A549 (cell line): Measurements from ENCODE around the gene CEACAM16. TPM values are rescaled to one million over a fixed set of nuclear protein-coding genes. Genes with fewer than 3 reads are reported as not detected.
A peak's percentile ranks its signal among the peaks of the same experiment; 100 is the strongest.

Experiments
- CBX8 ChIP-seq: fragments of 200-600 bp; sonication (generic); IDR thresholded peaks from 2 replicates; pipeline ENCODE4 v1.6.1; 2016
- CHD4 ChIP-seq: fragments of 200-600 bp; sonication (generic); IDR thresholded peaks from 2 replicates; pipeline ENCODE4 v1.6.1; 2016; ENCODE audit warnings: antibody characterized with exemption, mild to moderate bottlenecking, borderline replicate concordance
- E2F6 ChIP-seq: IDR thresholded peaks from 2 replicates; pipeline ENCODE4 v1.6.1; 2012; ENCODE audit warnings: low read depth, borderline replicate concordance
- EHF ChIP-seq: fragments of 250-450 bp; sonication (Bioruptor Pico); IDR thresholded peaks from 2 replicates; pipeline ENCODE4 v1.5.0; 2020; ENCODE audit warnings: mild to moderate bottlenecking
- ELK1 ChIP-seq: fragments of 150-350 bp; IDR thresholded peaks from 2 replicates; pipeline ENCODE4 v1.6.1; 2014; ENCODE audit warnings: low read depth, mild to moderate bottlenecking, low read length
- FOSB ChIP-seq: fragments of 250-450 bp; sonication (Bioruptor Pico); IDR thresholded peaks from 2 replicates; pipeline ENCODE4 v1.5.0; 2020; ENCODE audit warnings: mild to moderate bottlenecking, moderate library complexity
- FOSL2 ChIP-seq, 2 experiments: fragments of 450-650 bp in 1 of 2; fragments of >200 bp in 1 of 2; sonication (Bioruptor Twin) in 1 of 2; formaldehyde crosslinking; IDR thresholded peaks; 2 replicates each; pipeline versions ENCODE4 v1.5.0 to v1.6.1; 2016 to 2020; ENCODE audit warnings: mild to moderate bottlenecking in 1 of 2, moderate library complexity in 1 of 2
- FOXS1 ChIP-seq: fragments of 250-450 bp; sonication (Bioruptor Pico); IDR thresholded peaks from 2 replicates; pipeline ENCODE4 v1.5.0; 2020; ENCODE audit warnings: mild to moderate bottlenecking, moderate library complexity
- HDAC2 ChIP-seq: fragments of 200-600 bp; sonication (generic); IDR thresholded peaks from 2 replicates; pipeline ENCODE4 v1.6.1; 2016
- HOXB13 ChIP-seq: fragments of 250-450 bp; sonication (Bioruptor Pico); IDR thresholded peaks from 2 replicates; pipeline ENCODE4 v1.5.0; 2020; ENCODE audit warnings: low read depth, mild to moderate bottlenecking, moderate library complexity
- KDM5A ChIP-seq: fragments of 200-600 bp; sonication (generic); IDR thresholded peaks from 2 replicates; pipeline ENCODE4 v1.6.1; 2016; ENCODE audit warnings: antibody characterized with exemption, mild to moderate bottlenecking
- MAZ ChIP-seq: fragments of 150-350 bp; IDR thresholded peaks from 2 replicates; pipeline ENCODE4 v1.6.1; 2014; ENCODE audit warnings: antibody characterized with exemption, low read depth, low read length, borderline replicate concordance
- MYC ChIP-seq: IDR thresholded peaks from 2 replicates; pipeline ENCODE4 v1.6.1; 2012; ENCODE audit warnings: mild to moderate bottlenecking, inconsistent platforms, low read length, improper control_type of control experiment, borderline replicate concordance
- NPAS2 ChIP-seq: fragments of 250-450 bp; sonication (Bioruptor Pico); IDR thresholded peaks from 2 replicates; pipeline ENCODE4 v1.8.0; 2022; ENCODE audit warnings: mild to moderate bottlenecking, moderate library complexity, borderline replicate concordance
- NR3C1 ChIP-seq: fragments of >200 bp; sonication (Bioruptor Twin); formaldehyde crosslinking; IDR thresholded peaks from 3 replicates; pipeline ENCODE4 v1.6.1; 2017
- PHF8 ChIP-seq: fragments of 200-600 bp; sonication (generic); IDR thresholded peaks from 2 replicates; pipeline ENCODE4 v1.6.1; 2016; ENCODE audit warnings: low read depth, mild to moderate bottlenecking, antibody characterized with exemption, moderate library complexity, borderline replicate concordance
- RARB ChIP-seq: fragments of 250-450 bp; sonication (Bioruptor Pico); IDR thresholded peaks from 2 replicates; pipeline ENCODE4 v1.8.0; 2021; ENCODE audit warnings: mild to moderate bottlenecking, moderate library complexity
- RCOR1 ChIP-seq: fragments of 150-350 bp; IDR thresholded peaks from 2 replicates; pipeline ENCODE4 v1.6.1; 2014; ENCODE audit warnings: antibody characterized with exemption, low read length, low read depth
- RFX5 ChIP-seq: fragments of 450-650 bp; IDR thresholded peaks from 2 replicates; pipeline ENCODE4 v1.7.1; 2014; ENCODE audit warnings: antibody characterized with exemption, mild to moderate bottlenecking, moderate library complexity
- RNF2 ChIP-seq: fragments of 200-600 bp; sonication (generic); IDR thresholded peaks from 2 replicates; pipeline ENCODE4 v1.6.1; 2016; ENCODE audit warnings: low read depth, mild to moderate bottlenecking, antibody characterized with exemption, moderate library complexity, borderline replicate concordance
- TFCP2L1 ChIP-seq: fragments of 250-450 bp; sonication (Bioruptor Pico); IDR thresholded peaks from 2 replicates; pipeline ENCODE4 v1.5.0; 2021; ENCODE audit warnings: mild to moderate bottlenecking
- ZFP36 ChIP-seq: fragments of 450-650 bp; IDR thresholded peaks from 2 replicates; pipeline ENCODE4 v1.6.1; 2014; ENCODE audit warnings: borderline replicate concordance; ENCODE audit not compliant: partially characterized antibody
- polyA plus RNA-seq, 4 experiments: library from polyadenylated mRNA; depleted of rRNA in 3 of 4; stranded (reverse); fragments of >200 nt; fragmentation: RNase III in 1 of 4; extraction: RNeasy Plus Mini Kit Qiagen cat#74134 plus additional on column Dnase treatment in 1 of 4; gene quantifications; 2 replicates in 3 of 4; 3 replicates in 1 of 4; pipeline ENCODE4 v1.2.3, GENCODE V29; 2011 to 2017
- TF ChIP-seq, protein P1 (sequence below): fragments of 250-450 bp; sonication (Bioruptor Pico); IDR thresholded peaks from 2 replicates; pipeline ENCODE4 v1.5.0; 2020; ENCODE audit warnings: low read depth, mild to moderate bottlenecking, moderate library complexity
- TF ChIP-seq, protein P2 (sequence below): IDR thresholded peaks from 2 replicates; pipeline ENCODE4 v1.6.1; 2012
- TF ChIP-seq, protein P3 (sequence below): fragments of 200-600 bp; sonication (generic); IDR thresholded peaks from 2 replicates; pipeline ENCODE4 v1.6.1; 2016; ENCODE audit warnings: antibody characterized with exemption, mild to moderate bottlenecking, moderate library complexity
- TF ChIP-seq, protein P4 (sequence below): fragments of >200 bp; sonication (Bioruptor Twin); formaldehyde crosslinking; IDR thresholded peaks from 3 replicates; pipeline ENCODE4 v1.5.1; 2016

CEACAM16 gene
- polyA plus RNA-seq, 2 of the 4 experiments (the other 2 are of a cell fraction) = not detected

DNA sequence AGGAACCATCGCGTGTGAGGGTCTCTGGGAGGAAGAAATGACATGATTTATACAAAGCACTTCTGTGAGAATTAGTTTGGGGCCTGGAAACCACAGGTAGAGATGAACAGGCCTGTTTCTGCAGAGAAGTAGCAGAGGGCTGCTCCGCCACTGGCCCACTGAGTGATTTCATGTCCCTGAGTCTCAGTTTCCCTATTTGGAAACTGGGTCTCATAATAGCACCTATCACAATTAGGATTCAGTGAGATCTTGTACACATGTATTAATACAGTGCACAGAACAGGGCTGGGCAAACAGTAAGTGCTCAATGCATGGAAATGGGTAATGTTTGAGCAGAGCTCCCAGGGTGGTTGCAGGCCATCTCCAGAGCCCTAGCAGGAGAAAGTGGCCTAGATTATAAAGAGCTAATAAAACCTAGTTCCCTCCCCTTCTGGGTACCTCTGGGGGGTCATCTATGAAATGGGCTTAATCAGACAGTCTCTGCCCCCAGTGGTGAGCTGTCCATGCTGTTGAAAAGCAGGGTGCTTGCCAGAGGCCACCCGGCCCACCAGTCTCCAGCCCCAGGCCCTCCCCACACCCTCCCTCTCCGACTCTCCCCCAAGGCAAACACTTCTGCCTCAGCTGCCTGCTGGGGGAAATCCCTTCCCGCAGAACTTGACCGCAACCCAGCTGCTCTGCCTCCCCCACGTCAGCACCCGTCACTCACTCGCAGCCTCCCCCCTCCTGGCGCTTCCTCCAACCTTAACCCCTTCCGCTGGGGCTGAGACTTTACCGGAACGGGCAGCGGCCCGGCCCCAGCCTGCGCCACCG is 54.1 kb downstream of the CEACAM16 start (continued):
- TF ChIP-seq, protein P1, sequence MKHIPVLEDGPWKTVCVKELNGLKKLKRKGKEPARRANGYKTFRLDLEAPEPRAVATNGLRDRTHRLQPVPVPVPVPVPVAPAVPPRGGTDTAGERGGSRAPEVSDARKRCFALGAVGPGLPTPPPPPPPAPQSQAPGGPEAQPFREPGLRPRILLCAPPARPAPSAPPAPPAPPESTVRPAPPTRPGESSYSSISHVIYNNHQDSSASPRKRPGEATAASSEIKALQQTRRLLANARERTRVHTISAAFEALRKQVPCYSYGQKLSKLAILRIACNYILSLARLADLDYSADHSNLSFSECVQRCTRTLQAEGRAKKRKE (CRISPR knock-in tag) = peak; percentile 99
- TF ChIP-seq NR3C1 (no peak), RFX5 (no peak), HOXB13 (CRISPR knock-in tag) (peak; percentile 78; the same call in 1 of the 2 replicates), PHF8 (no peak), TFCP2L1 (CRISPR knock-in tag) (peak; percentile 90; the same call in 1 of the 2 replicates), FOXS1 (CRISPR knock-in tag) (no peak), KDM5A (no peak), NPAS2 (CRISPR knock-in tag) (no peak), MYC (no peak; the same call in 1 of the 2 replicates), ELK1 (no peak), RNF2 (no peak), HDAC2 (no peak), MAZ (peak; percentile 75), CBX8 (no peak), FOSL2 (IDR thresholded peaks at IDR 0.05) (peak; percentile 44; the same call in 1 of the 2 replicates), FOSL2 (CRISPR knock-in tag; IDR thresholded peaks at IDR 0.05) (peak; percentile 79), RCOR1 (no peak), CHD4 (no peak), EHF (CRISPR knock-in tag) (no peak; the same call in 1 of the 2 replicates), RARB (CRISPR knock-in tag) (peak; percentile 79; the same call in 1 of the 2 replicates), E2F6 (0 out of 2 replicates have a peak, but pooled peaks have one; percentile 33), ZFP36 (no peak), FOSB (CRISPR knock-in tag) (peak; percentile 81)
- TF ChIP-seq, protein P2, sequence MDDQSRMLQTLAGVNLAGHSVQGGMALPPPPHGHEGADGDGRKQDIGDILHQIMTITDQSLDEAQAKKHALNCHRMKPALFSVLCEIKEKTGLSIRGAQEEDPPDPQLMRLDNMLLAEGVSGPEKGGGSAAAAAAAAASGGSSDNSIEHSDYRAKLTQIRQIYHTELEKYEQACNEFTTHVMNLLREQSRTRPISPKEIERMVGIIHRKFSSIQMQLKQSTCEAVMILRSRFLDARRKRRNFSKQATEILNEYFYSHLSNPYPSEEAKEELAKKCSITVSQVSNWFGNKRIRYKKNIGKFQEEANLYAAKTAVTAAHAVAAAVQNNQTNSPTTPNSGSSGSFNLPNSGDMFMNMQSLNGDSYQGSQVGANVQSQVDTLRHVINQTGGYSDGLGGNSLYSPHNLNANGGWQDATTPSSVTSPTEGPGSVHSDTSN = peak; percentile 97
- TF ChIP-seq, protein P3, sequence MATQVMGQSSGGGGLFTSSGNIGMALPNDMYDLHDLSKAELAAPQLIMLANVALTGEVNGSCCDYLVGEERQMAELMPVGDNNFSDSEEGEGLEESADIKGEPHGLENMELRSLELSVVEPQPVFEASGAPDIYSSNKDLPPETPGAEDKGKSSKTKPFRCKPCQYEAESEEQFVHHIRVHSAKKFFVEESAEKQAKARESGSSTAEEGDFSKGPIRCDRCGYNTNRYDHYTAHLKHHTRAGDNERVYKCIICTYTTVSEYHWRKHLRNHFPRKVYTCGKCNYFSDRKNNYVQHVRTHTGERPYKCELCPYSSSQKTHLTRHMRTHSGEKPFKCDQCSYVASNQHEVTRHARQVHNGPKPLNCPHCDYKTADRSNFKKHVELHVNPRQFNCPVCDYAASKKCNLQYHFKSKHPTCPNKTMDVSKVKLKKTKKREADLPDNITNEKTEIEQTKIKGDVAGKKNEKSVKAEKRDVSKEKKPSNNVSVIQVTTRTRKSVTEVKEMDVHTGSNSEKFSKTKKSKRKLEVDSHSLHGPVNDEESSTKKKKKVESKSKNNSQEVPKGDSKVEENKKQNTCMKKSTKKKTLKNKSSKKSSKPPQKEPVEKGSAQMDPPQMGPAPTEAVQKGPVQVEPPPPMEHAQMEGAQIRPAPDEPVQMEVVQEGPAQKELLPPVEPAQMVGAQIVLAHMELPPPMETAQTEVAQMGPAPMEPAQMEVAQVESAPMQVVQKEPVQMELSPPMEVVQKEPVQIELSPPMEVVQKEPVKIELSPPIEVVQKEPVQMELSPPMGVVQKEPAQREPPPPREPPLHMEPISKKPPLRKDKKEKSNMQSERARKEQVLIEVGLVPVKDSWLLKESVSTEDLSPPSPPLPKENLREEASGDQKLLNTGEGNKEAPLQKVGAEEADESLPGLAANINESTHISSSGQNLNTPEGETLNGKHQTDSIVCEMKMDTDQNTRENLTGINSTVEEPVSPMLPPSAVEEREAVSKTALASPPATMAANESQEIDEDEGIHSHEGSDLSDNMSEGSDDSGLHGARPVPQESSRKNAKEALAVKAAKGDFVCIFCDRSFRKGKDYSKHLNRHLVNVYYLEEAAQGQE = no peak
- TF ChIP-seq, protein P4, sequence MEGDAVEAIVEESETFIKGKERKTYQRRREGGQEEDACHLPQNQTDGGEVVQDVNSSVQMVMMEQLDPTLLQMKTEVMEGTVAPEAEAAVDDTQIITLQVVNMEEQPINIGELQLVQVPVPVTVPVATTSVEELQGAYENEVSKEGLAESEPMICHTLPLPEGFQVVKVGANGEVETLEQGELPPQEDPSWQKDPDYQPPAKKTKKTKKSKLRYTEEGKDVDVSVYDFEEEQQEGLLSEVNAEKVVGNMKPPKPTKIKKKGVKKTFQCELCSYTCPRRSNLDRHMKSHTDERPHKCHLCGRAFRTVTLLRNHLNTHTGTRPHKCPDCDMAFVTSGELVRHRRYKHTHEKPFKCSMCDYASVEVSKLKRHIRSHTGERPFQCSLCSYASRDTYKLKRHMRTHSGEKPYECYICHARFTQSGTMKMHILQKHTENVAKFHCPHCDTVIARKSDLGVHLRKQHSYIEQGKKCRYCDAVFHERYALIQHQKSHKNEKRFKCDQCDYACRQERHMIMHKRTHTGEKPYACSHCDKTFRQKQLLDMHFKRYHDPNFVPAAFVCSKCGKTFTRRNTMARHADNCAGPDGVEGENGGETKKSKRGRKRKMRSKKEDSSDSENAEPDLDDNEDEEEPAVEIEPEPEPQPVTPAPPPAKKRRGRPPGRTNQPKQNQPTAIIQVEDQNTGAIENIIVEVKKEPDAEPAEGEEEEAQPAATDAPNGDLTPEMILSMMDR = no peak
